Small intestine (tissue), 7 donors: Measurements from ENCODE around the gene MAP2K5. TPM values are rescaled to one million over a fixed set of nuclear protein-coding genes. Genes with fewer than 3 reads are reported as not detected.

Experiments used
- DNase-seq, 2 donors: peaks; one replicate each; pipeline versions ENCODE4 v3.0.0 to v3.0.0-alpha.2; 2013
- FAIRE-seq: peaks from 2 replicates; lab custom pipeline; 2012; peaks lifted over from hg19 to GRCh38; lab: Jason Lieb, UNC
- H3K27ac ChIP-seq, 3 donors: one replicate each; pipeline ENCODE4 v1.5.1; 2013; ENCODE audit warnings: low read length in 2 of 3, mild to moderate bottlenecking in 2 of 3, control low read depth in 1 of 3, inconsistent platforms in 1 of 3, low read depth in 1 of 3, moderate library complexity in 1 of 3
- H3K27me3 ChIP-seq, 3 donors: one replicate each; pipeline ENCODE4 v1.6.1; 2013; ENCODE audit warnings: low read length in 3 of 3, inconsistent platforms in 1 of 3; ENCODE audit not compliant: control insufficient read depth in 3 of 3, insufficient read depth in 3 of 3
- H3K36me3 ChIP-seq, 3 donors: one replicate each; pipeline ENCODE4 v1.6.1; 2013; ENCODE audit warnings: low read length in 3 of 3, inconsistent platforms in 1 of 3, low read depth in 1 of 3, mild to moderate bottlenecking in 1 of 3, moderate library complexity in 1 of 3; ENCODE audit not compliant: control insufficient read depth in 3 of 3, insufficient read depth in 2 of 3
- H3K4me1 ChIP-seq, 3 donors: one replicate each; pipeline ENCODE4 v1.6.1; 2013; ENCODE audit warnings: low read length in 2 of 3, inconsistent platforms in 1 of 3, low read depth in 1 of 3, mild to moderate bottlenecking in 1 of 3, moderate library complexity in 1 of 3; ENCODE audit not compliant: control insufficient read depth in 3 of 3, insufficient read depth in 2 of 3
- H3K4me3 ChIP-seq, 3 donors: one replicate each; pipeline ENCODE4 v1.5.1; 2013; ENCODE audit warnings: low read length in 3 of 3, control low read depth in 1 of 3, inconsistent platforms in 1 of 3, low read depth in 1 of 3, mild to moderate bottlenecking in 1 of 3, moderate library complexity in 1 of 3
- H3K9me3 ChIP-seq, 2 donors: one replicate each; pipeline ENCODE4 v1.6.1; 2013; ENCODE audit warnings: low read depth in 1 of 2, low read length in 1 of 2; ENCODE audit not compliant: control insufficient read depth in 2 of 2, insufficient read depth in 1 of 2
- WGBS, 3 donors: extraction: QIAGEN DNeasy Blood & Tissue Kit; methylation state at CpG; one replicate each; pipeline ENCODE4 v1.1.7; 2013; 5-methylcytosine and 5-hydroxymethylcytosine counted together
- polyA plus RNA-seq, 4 donors: library from polyadenylated mRNA; stranded (reverse) in 3 of 4; unstranded in 1 of 4; fragments of 200-250 nt in 3 of 4; fragments of 120-200 nt in 1 of 4; gene quantifications; one replicate each; pipeline versions ENCODE4 v1.2.1 to v1.2.3, GENCODE V29; 2013
- donor health status: healthy with polysubstance abuse.
- donor health status: control.
- donor health status: control.
- donor health status: Bipolar disorder and iron deficiency.
- donor health status: healthy.

The MAP2K5 gene
- polyA plus RNA-seq, 4 donors, result 10.5 to 15.6 (median 11.8) TPM

DNA sequence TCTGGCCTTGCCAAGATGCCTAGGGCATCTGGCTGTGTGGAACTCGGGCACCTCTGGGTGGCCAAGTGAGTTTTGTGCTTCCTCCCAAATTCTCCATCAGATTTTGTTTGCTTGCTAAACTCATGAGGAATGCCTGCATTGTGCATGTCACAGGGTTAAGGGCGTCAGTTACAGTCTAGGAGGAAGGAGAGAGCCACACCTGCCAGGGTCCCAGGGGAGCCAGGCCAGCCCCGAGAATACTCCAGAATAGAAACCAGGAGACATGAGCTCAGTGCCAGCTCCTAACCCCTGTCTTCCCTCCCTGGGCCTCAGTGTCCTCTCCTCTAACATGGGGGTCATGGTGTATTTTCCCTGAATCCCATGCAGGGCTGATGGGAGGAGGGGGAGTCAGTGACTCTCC, 260.8 kb downstream of the MAP2K5 start:
- FAIRE-seq, result no peak
- no peak overlapping the region for H3K4me3 ChIP-seq
- 76 to 82% (median 82%) methylated on average over 3 of the region's 3 CpGs for WGBS, 3 donors

DNA sequence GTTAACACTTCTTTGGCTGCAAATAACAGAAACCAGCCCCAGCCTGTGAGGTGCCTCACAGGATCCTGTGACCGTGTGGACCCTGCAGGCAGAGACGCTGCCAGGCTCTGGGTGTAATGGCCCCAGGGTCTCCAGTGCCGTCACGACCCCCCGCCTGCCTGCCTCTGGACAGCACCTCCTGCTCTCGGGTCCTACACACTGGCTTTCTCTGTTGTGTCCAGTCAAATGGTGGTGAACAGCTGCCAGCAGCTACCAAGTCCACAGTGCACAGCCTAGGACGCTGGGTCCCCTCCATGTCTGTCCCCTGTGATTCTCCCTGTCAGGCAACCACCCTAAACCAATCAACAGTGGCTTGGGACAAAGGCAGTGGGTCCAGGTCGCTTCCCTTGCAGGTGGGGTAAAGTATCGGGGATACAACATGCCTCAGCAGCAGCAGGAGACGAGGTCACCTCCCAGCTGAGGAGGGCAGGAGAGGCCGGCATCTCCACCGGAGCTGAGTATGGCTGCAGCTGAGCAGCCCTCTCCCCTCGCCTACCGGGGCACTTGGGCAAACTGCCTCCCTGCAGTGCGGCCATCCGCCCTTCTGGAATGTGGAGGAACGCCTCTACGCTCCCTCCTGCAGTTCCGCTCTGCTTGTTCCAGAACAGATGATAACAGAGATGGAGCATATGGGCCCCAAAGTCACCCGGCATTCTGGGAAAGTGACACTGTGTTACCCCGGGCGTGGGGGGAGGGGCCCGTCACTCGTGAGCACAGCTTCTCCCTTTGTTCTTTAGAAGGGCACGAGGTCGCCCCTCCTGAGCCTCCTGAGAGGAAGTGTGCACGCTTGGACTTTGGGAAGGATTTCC, 261.7 kb downstream of the MAP2K5 start:
- Histone ChIP-seq H3K27ac (no peak overlapping the region), H3K36me3 (peaks cover 0 to 34% (median 1%) of the 10 kb centered on the region in 3 donors), H3K27me3 (no peaks in the 10 kb centered on the region), H3K9me3 (no peaks in the 10 kb centered on the region), H3K4me3 (no peak overlapping the region), H3K4me1 (peaks cover 0 to 4% (median 0%) of the 10 kb centered on the region in 3 donors)
- DNase-seq, result no peak
- WGBS, 3 donors, result 84 to 92% (median 89%) methylated on average over 27 of the region's 27 CpGs
- FAIRE-seq, result no peak

More for the DNA sequence above, 260.8 kb downstream of the MAP2K5 start:
- no peaks in the 10 kb centered on the region for H3K27me3 ChIP-seq
- no peak overlapping the region for H3K27ac ChIP-seq
- DNase-seq, result no peak
- peaks cover 0 to 4% (median 0%) of the 10 kb centered on the region in 3 donors for H3K4me1 ChIP-seq
- no peaks in the 10 kb centered on the region for H3K9me3 ChIP-seq
- peaks cover 0 to 33% (median 0%) of the 10 kb centered on the region in 3 donors for H3K36me3 ChIP-seq

- Histone ChIP-seq H3K4me3 (no peak overlapping the region), H3K36me3 (peaks cover 0 to 39% (median 2%) of the 10 kb centered on the region in 3 donors), H3K27ac (no peak overlapping the region), H3K27me3 (no peaks in the 10 kb centered on the region), H3K9me3 (no peaks in the 10 kb centered on the region), H3K4me1 (no peaks in the 10 kb centered on the region)
- FAIRE-seq (no peak), DNase-seq (no peak)
- WGBS, 3 donors, result 88 to 92% (median 89%) methylated on average over 17 of the region's 17 CpGs
Measured at GRCh38 chr15:67805008-67805665, 262.6 kb downstream of the MAP2K5 start.

- peaks cover 0 to 41% (median 2%) of the 10 kb centered on the region in 3 donors for H3K36me3 ChIP-seq
- DNase-seq (no peak), FAIRE-seq (no peak)
- H3K4me1 ChIP-seq, result no peaks in the 10 kb centered on the region
- no peak overlapping the region for H3K27ac ChIP-seq
- 86 to 92% (median 90%) methylated on average over 16 of the region's 16 CpGs for WGBS, 3 donors
- H3K27me3 ChIP-seq, result peaks cover 0 to 2% (median 0%) of the 10 kb centered on the region in 3 donors
- no peaks in the 10 kb centered on the region for H3K9me3 ChIP-seq
- H3K4me3 ChIP-seq, result no peak overlapping the region
Measured at GRCh38 chr15:67805666-67806516, 263.4 kb downstream of the MAP2K5 start.

GRCh38 chr15:67806536-67806935, 264.0 kb downstream of the MAP2K5 start:
- Histone ChIP-seq H3K4me1 (no peaks in the 10 kb centered on the region), H3K27ac (no peak overlapping the region), H3K36me3 (peaks cover 0 to 43% (median 2%) of the 10 kb centered on the region in 3 donors), H3K4me3 (no peak overlapping the region), H3K9me3 (no peaks in the 10 kb centered on the region), H3K27me3 (peaks cover 0 to 3% (median 0%) of the 10 kb centered on the region in 3 donors)
- FAIRE-seq, result no peak
- no peak for DNase-seq
- 95 to 96% (median 95%) methylated on average over 18 of the region's 18 CpGs for WGBS, 3 donors

GRCh38 chr15:67807141-67807540, 264.6 kb downstream of the MAP2K5 start:
- Histone ChIP-seq H3K9me3 (no peaks in the 10 kb centered on the region), H3K4me3 (no peak overlapping the region), H3K36me3 (peaks cover 0 to 43% (median 2%) of the 10 kb centered on the region in 3 donors), H3K27ac (no peak overlapping the region), H3K4me1 (no peaks in the 10 kb centered on the region), H3K27me3 (peaks cover 0 to 5% (median 0%) of the 10 kb centered on the region in 3 donors)
- FAIRE-seq (no peak), DNase-seq (no peak)
- 88 to 90% (median 89%) methylated on average over 5 of the region's 5 CpGs for WGBS, 3 donors

DNA sequence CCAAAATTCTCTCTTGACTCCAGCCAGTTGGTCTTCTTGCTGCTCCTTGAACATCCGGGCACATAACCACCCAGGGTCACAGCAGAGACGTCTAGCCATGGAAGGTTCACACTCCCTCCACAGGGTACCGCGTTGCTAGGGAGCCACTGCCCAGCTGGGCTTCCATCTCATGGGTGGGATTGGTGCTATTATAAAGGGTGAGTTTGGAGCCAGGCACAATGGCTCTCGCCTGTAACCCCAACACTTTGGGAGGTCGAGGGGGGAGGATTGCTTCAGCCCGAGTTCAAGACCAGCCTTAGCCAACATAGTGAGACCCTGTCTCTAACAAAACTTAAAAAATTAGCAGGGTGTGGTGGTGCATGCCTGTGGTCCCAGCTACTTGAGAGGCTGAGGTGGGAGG, 265.3 kb downstream of the MAP2K5 start:
- Histone ChIP-seq H3K27me3 (peaks cover 0 to 5% (median 0%) of the 10 kb centered on the region in 3 donors), H3K9me3 (no peaks in the 10 kb centered on the region), H3K4me1 (no peaks in the 10 kb centered on the region), H3K36me3 (peaks cover 0 to 42% (median 2%) of the 10 kb centered on the region in 3 donors), H3K4me3 (no peak overlapping the region), H3K27ac (no peak overlapping the region)
- no peak for FAIRE-seq
- 93 to 96% (median 96%) methylated on average over 7 of the region's 7 CpGs for WGBS, 3 donors
- DNase-seq, result no peak

GRCh38 chr15:67808821-67809220, 266.3 kb downstream of the MAP2K5 start:
- no peaks in the 10 kb centered on the region for H3K4me1 ChIP-seq
- H3K27me3 ChIP-seq, result peaks cover 0 to 5% (median 0%) of the 10 kb centered on the region in 3 donors
- WGBS, 3 donors, result 84 to 94% (median 94%) methylated on average over 7 of the region's 7 CpGs
- no peak for FAIRE-seq
- H3K27ac ChIP-seq, result no peak overlapping the region
- H3K4me3 ChIP-seq, result no peak overlapping the region
- no peak for DNase-seq
- H3K36me3 ChIP-seq, result peaks cover 0 to 40% (median 2%) of the 10 kb centered on the region in 3 donors
- H3K9me3 ChIP-seq, result no peaks in the 10 kb centered on the region
